ENCODE measurements around the gene CENPX.

Gene CENPX

DNA sequence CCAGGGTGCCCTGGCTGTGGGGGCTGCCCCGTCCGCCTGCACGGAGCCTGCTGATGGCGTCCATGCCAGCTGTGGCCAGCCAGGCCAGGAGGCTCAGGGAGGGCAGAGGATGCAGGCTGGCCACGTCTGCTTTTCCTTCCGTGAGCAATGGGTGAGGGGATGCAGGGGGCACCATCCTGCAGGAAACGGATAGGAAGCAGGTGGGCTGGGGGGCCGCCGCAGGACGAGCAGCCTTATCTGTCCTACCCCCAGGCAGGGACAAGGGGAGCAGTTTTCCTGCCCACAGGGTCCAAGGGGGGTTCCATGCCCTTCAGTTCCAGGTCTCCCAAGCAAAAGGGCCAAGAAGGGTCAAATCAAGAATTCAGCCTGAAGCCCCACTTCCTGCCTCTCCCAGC is 36.2 kb upstream of the CENPX start:
- no peak for DNase-seq (ENCODE audit: low spot score)
- TF ChIP-seq, protein P1, sequence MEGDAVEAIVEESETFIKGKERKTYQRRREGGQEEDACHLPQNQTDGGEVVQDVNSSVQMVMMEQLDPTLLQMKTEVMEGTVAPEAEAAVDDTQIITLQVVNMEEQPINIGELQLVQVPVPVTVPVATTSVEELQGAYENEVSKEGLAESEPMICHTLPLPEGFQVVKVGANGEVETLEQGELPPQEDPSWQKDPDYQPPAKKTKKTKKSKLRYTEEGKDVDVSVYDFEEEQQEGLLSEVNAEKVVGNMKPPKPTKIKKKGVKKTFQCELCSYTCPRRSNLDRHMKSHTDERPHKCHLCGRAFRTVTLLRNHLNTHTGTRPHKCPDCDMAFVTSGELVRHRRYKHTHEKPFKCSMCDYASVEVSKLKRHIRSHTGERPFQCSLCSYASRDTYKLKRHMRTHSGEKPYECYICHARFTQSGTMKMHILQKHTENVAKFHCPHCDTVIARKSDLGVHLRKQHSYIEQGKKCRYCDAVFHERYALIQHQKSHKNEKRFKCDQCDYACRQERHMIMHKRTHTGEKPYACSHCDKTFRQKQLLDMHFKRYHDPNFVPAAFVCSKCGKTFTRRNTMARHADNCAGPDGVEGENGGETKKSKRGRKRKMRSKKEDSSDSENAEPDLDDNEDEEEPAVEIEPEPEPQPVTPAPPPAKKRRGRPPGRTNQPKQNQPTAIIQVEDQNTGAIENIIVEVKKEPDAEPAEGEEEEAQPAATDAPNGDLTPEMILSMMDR (IDR thresholded peaks at IDR 0.05), result no peak

DNA sequence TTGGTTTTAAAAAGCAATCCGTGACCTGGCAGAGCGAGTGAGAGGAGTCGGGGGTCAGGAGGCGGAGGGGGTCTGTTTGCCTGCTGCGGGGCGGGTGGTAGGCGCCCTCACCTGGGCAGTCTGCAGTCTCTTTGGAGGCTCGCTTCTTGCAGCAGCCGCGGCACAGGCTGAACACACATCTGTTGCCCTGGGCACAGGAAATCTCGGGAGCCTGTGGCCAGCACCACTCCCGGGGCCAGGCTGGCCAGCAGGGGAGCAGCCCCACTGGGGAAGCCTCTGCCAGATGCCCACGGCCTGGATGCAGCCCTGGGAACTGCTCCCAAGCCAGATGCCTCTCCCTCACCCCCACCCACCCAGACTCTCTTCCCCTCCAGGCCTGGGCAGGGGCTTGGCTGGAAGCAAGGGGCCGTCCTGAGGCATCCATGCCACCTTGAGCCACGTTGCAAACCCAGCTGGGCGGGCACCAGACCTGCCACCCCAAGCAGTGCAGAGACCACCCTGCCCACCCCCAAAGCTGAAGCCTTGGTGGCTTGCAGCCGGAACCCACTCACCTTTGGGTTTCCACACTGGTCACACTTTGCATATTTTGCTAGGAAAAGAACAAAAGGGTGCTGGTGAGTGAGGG is 35.7 kb upstream of the CENPX start:
- DNase-seq (ENCODE audit: low spot score), result no peak
- TF ChIP-seq, protein P1 (IDR thresholded peaks at IDR 0.05), result no peak
- no peak overlapping the region for H3K27ac ChIP-seq
- H3K4me3 ChIP-seq, result no peak overlapping the region

More for the DNA sequence above, 36.2 kb upstream of the CENPX start:
- H3K4me3 ChIP-seq, result no peak overlapping the region
- no peak overlapping the region for H3K27ac ChIP-seq

DNA sequence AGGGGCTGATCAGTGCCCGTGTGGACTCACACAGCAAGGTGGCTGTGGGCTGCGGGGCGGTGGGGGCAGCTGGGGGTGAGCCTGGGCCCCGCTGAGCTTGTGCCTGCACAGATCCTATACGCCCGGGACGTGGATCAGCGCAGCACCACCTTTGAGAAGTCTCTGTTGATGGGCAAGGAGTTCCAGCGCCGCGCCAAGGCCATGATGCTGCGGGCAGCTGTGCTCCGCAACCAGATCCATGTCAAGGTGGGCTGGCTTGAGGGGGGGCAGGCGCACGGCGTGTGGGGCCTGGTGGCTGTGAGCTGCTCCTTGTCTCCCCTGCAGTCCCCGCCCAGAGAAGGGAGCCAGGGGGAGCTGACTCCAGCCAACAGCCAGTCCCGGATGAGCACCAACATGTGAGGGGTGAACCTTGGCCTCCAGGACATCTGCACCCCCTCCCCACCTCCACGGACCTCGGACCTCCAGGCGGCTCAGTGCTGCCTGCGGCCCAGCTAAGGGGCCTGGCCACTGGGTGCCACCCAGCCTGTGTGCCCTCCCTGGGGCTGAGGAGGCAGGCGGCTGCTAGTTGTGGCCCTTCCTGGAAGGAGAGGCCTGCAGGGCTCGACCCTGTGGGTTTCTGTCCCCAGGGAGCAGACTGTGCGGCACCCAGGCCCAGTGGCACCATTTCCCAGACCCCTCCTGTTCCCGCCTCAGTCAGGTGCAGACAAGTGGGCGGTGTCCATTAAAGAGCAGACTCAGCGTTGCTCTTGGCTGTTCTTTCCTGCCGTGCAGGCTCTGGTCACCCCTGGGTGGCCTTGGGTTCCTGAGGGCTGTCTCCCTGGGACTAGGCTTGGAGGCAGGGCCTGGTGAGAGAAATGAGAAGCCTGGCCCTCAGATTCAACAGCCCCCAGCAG is 34.3 kb upstream of the CENPX start:
- TF ChIP-seq, protein P1 (IDR thresholded peaks at IDR 0.05), result no peak

GRCh38 chr17:82055965-82056728 is 33.5 kb upstream of the CENPX start:
- TF ChIP-seq, protein P1 (IDR thresholded peaks at IDR 0.05), result no peak
- no peak overlapping the region for H3K27ac ChIP-seq
- DNase-seq (ENCODE audit: low spot score), result no peak
- no peak overlapping the region for H3K4me3 ChIP-seq

More for the DNA sequence above, 34.3 kb upstream of the CENPX start:
- H3K27ac ChIP-seq, result no peak overlapping the region
- DNase-seq (ENCODE audit: low spot score), result no peak
- H3K4me3 ChIP-seq, result no peak overlapping the region

- DNase-seq (ENCODE audit: low spot score), result no peak
- TF ChIP-seq, protein P1 (IDR thresholded peaks at IDR 0.05), result no peak
- no peak overlapping the region for H3K4me3 ChIP-seq
- no peak overlapping the region for H3K27ac ChIP-seq
These were observed 32.6 kb upstream of the CENPX start for GRCh38 chr17:82055023-82055964.

- Histone ChIP-seq H3K27ac (no peak overlapping the region), H3K4me3 (no peak overlapping the region)
- DNase-seq (ENCODE audit: low spot score), result no peak
- TF ChIP-seq, protein P1 (IDR thresholded peaks at IDR 0.05), result no peak
These were observed 31.8 kb upstream of the CENPX start for GRCh38 chr17:82054351-82055022.

All from coronary artery (tissue), 2 donors.